Activated naive CD4-positive, alpha-beta T cell treated with anti-CD3 and anti-CD28 coated beads for 36 hours (primary cell): ENCODE results near the gene MLLT3. TPM values are rescaled to one million over a fixed set of nuclear protein-coding genes. Genes with fewer than 3 reads are reported as not detected.
"Not testable (repeated sequence)": the region's sequence is repeated elsewhere in the genome, so short reads cannot be mapped to it uniquely, and the experiment has no call there.

ENCODE experiments used
- CTCF ChIA-PET: fragments of 350-600 bp; sonication (Branson Sonifier 250); formaldehyde crosslinking; loops from one replicate; lab custom pipeline; 2021; ENCODE audit warnings: antibody characterized with exemption; lab: Charles Lee
- DNase-seq: peaks from one replicate; pipeline ENCODE4 v3.0.0-alpha.2; 2020
- H3K27ac Mint-ChIP-seq: one replicate; pipeline ENCODE4 v1.8.0; 2021; ENCODE audit warnings: mild to moderate bottlenecking, mixed read lengths
- H3K27me3 Mint-ChIP-seq: one replicate; pipeline ENCODE4 v1.8.0; 2021; ENCODE audit warnings: low read depth, mixed read lengths
- H3K36me3 Mint-ChIP-seq: one replicate; pipeline ENCODE4 v1.8.0; 2021; ENCODE audit warnings: low read depth, mixed read lengths
- H3K4me1 Mint-ChIP-seq: one replicate; pipeline ENCODE4 v1.8.0; 2021; ENCODE audit warnings: low read depth, mixed read lengths
- H3K4me3 Mint-ChIP-seq: one replicate; pipeline ENCODE4 v1.8.0; 2021; ENCODE audit warnings: mild to moderate bottlenecking, moderate library complexity, mixed read lengths
- H3K9me3 Mint-ChIP-seq: one replicate; pipeline ENCODE4 v1.8.0; 2021; ENCODE audit warnings: mixed read lengths
- intact Hi-C: fragments of 100-400 bp; cut with micrococcal nuclease; formaldehyde crosslinking; loops from one replicate; pipeline ENCODE4 v1.15.1; 2023
- total RNA-seq, 2 experiments: library from RNA; stranded (reverse); gene quantifications; one replicate each; pipeline ENCODE4 v1.2.3, GENCODE V29; 2021

MLLT3 gene
- 10 to 100 TPM; 44.3 to 51.4 TPM for total RNA-seq

DNA sequence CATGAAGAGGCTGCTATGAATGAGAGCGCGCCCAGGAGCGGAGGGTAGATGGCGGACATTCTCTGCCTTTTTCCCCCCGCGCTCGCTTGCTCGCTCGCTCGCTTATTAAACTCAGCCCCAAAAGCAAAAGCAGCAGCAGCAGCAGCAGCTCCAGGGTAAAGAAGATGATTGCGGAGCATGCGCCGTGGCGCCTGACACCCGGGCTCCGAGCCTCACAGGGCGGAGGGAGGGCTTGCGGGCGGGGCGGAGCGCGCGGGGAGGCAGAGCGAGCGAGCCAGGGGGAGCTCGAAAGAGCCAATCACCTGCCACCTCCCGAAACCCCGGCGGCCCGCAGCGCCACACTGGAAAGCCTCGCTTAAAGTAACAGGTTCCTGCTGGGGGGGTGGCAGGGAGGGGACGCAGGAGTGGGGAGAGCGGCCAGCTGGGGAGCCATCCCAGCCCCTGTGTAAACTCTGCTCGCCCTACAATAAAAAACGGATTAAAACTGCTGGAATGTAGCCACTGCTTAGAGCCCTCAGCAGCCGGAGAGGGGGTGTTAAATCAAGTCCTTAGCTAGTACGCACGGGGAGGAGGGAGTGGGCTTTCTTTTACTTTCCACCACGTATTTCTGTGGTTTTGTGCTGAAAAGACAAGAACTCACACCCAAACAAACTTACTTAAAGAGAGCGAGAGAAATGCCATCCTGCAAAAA is at the start of gene MLLT3:
Gene MLLT3 (minus strand): TSS at position 170 of the 691 bp plus-strand sequence.
- no peaks in the 10 kb centered on the region for H3K9me3 Mint-ChIP-seq
- peaks cover 36% of the 10 kb centered on the region for H3K4me1 Mint-ChIP-seq
- H3K27ac Mint-ChIP-seq, result peak within 1 kb of the TSS; percentile 95
- H3K36me3 Mint-ChIP-seq, result peaks cover 13% of the 10 kb centered on the region
- no peaks in the 10 kb centered on the region for H3K27me3 Mint-ChIP-seq
- intact Hi-C loops, result loop anchor here (1.0 to 10.0 kb wide), 20 partner anchors 36 to 1128 kb away; partner anchors contain the start of genes FOCAD and HACD4
- CTCF ChIA-PET, result interaction anchor here (0.6 to 3.4 kb wide), 19 partner anchors 8 to 367 kb away, joined by 3 to 16 read pairs (median 4); partner anchors contain the start of gene FOCAD
- H3K4me3 Mint-ChIP-seq, result peak within 1 kb of the TSS; percentile 98
- peak; percentile 97 for DNase-seq

DNA sequence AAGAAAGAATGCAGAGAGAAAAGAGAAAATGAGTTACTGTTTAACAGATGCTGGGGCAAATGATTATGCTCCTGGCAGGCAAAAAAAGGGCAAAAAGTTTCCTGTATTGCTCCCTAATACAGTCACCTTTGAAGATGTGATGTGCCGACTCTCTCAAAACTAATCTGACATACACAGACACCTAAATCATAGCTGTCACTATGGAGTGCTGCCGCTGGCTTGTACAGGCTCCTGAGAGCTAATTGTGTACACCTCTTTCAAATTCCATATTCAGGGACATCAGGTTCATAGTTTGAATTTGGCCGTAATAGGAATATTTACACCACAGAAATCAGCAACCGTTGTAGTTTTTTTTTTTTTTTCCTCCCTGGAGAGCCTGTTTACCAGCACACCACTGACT is 49.3 kb upstream of the MLLT3 start:
- no peaks in the 10 kb centered on the region for H3K4me1 Mint-ChIP-seq
- peaks cover 3% of the 10 kb centered on the region for H3K36me3 Mint-ChIP-seq
- H3K4me3 Mint-ChIP-seq, result no peak overlapping the region
- intact Hi-C loops, result no loop called here
- H3K9me3 Mint-ChIP-seq, result no peaks in the 10 kb centered on the region
- CTCF ChIA-PET, result interaction anchor here (0.7 kb wide), 1 partner anchor 78 kb away, joined by 5 read pairs; no protein-coding TSS in a partner anchor
- H3K27me3 Mint-ChIP-seq, result no peaks in the 10 kb centered on the region
- H3K27ac Mint-ChIP-seq, result no peak overlapping the region
- DNase-seq, result no peak

DNA sequence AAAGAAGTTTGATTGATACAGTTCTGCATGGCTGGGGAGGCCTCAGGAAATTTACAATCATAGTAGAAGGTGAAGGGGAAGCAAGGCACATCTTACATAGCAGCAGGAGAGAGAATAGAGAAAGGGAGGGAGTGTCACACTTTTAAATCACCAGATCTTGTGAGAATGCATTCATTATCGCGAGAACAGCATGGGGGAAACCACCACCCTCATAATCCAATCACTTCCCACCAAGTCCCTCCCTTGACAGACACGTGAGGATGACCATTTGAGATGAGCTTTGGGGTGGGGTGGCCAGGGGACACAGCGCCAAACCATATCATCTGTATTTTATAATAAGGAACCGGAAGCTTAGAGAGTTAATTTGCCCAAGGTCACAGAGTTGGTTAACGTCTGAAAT is 48.1 kb upstream of the MLLT3 start:
- Mint-ChIP-seq H3K36me3 (peaks cover 3% of the 10 kb centered on the region), H3K27ac (no peak overlapping the region), H3K9me3 (no peaks in the 10 kb centered on the region), H3K4me3 (no peak overlapping the region), H3K27me3 (no peaks in the 10 kb centered on the region), H3K4me1 (no peaks in the 10 kb centered on the region)
- CTCF ChIA-PET, result no interaction called here
- intact Hi-C loops, result no loop called here
- DNase-seq, result no peak

DNA sequence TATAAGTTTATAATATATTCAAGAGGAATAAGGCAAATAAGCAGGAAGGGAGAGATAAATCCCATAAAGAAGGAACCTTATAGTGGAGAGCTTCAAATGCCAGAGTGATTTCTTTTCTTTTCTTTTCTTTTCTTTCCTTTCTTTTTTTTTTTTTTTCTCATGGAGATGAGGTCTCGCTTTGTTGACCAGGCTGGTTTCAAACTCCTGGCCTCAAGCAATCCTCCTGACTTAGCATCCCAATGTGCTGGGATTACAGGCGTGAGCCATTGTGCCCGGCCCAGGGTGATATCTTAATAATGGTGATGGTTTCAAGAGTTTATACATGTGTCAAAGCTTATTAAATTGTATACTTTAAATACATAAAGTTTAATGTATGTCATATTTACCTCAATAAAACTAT is 42.2 kb upstream of the MLLT3 start:
- Mint-ChIP-seq H3K4me1 (no peaks in the 10 kb centered on the region), H3K4me3 (no peak overlapping the region), H3K9me3 (no peaks in the 10 kb centered on the region), H3K36me3 (no peaks in the 10 kb centered on the region), H3K27ac (no peak overlapping the region), H3K27me3 (no peaks in the 10 kb centered on the region)
- intact Hi-C loops, result no loop called here
- CTCF ChIA-PET, result interaction anchor here (0.6 to 1.2 kb wide), 2 partner anchors 42 to 149 kb away, joined by 3 read pairs; partner anchors contain the start of gene MLLT3
- no peak for DNase-seq

DNA sequence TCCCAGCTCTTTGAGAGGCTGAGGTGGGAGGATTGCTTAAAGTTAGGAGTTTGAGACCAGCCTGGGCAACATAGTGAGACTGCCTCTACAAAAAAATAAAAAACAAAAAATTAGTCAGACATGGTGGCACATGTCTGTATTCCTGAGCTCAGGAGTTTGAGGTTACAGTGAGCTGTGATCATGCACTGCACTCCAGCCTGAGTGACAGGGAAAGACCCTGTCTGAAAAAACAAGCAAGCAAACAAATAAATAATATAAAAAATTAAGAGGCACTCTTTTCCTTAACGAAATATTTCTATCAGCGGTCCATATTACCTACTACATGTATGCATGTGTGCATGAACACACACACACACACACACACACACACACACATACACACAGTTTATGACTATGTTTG is 40.8 kb upstream of the MLLT3 start:
- Mint-ChIP-seq H3K27me3 (no peaks in the 10 kb centered on the region), H3K27ac (no peak overlapping the region), H3K9me3 (no peaks in the 10 kb centered on the region), H3K4me1 (no peaks in the 10 kb centered on the region), H3K4me3 (no peak overlapping the region), H3K36me3 (no peaks in the 10 kb centered on the region)
- CTCF ChIA-PET, result no interaction called here
- intact Hi-C loops, result no loop called here
- DNase-seq, result no peak

DNA sequence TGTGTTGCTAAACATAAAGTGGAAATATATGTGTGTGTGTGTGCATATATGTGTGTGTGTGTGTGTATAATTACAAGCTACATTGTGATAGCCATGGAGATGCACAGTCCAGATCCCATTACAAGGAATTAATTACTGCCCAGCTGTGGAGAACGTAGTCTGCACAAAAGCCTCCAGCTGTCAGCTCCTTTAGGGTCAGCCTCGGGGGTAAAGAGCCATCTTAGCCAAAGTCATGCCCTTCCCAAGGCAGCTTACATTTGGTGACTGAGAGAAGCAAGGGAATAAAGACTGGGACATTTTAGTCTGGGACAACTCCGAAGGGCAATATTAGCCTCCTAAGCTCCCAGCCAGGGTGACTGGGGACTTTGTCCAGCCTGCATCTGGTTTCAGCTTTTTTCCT is 39.9 kb upstream of the MLLT3 start:
- Mint-ChIP-seq H3K27ac (no peak overlapping the region), H3K36me3 (no peaks in the 10 kb centered on the region), H3K4me3 (no peak overlapping the region), H3K9me3 (no peaks in the 10 kb centered on the region), H3K27me3 (no peaks in the 10 kb centered on the region), H3K4me1 (no peaks in the 10 kb centered on the region)
- CTCF ChIA-PET, result no interaction called here
- DNase-seq, result no peak
- intact Hi-C loops, result no loop called here

DNA sequence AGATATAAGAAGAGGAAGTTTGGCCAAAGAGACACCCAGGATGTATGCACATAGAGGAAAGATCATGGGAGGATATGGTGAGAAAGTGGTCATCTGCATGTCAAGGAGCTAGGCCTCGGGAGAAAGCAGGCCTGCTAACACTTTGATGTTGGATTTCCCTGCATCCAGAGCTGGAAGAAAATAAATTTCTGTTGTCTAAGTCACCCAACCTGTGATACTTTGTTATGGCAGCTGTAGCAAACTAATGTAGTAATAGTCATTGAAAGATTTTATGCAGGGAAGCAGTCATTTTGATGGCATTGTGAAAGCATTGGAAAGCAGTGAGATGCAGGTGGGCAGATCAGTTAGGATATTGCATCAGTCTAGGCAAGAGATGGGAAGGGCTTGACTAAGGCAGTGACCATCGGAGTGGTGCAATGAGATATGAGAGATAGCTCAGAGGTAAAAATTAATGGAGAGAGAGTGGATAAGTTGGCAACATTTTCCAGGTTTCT is 37.2 kb upstream of the MLLT3 start:
- Mint-ChIP-seq H3K4me1 (peaks cover 4% of the 10 kb centered on the region), H3K27me3 (no peaks in the 10 kb centered on the region), H3K36me3 (no peaks in the 10 kb centered on the region), H3K27ac (no peak overlapping the region), H3K9me3 (no peaks in the 10 kb centered on the region), H3K4me3 (no peak overlapping the region)
- DNase-seq, result no peak
- CTCF ChIA-PET, result interaction anchor here (0.9 to 1.8 kb wide), 2 partner anchors 35 to 452 kb away, joined by 3 to 4 read pairs; no protein-coding TSS in a partner anchor
- intact Hi-C loops, result no loop called here

DNA sequence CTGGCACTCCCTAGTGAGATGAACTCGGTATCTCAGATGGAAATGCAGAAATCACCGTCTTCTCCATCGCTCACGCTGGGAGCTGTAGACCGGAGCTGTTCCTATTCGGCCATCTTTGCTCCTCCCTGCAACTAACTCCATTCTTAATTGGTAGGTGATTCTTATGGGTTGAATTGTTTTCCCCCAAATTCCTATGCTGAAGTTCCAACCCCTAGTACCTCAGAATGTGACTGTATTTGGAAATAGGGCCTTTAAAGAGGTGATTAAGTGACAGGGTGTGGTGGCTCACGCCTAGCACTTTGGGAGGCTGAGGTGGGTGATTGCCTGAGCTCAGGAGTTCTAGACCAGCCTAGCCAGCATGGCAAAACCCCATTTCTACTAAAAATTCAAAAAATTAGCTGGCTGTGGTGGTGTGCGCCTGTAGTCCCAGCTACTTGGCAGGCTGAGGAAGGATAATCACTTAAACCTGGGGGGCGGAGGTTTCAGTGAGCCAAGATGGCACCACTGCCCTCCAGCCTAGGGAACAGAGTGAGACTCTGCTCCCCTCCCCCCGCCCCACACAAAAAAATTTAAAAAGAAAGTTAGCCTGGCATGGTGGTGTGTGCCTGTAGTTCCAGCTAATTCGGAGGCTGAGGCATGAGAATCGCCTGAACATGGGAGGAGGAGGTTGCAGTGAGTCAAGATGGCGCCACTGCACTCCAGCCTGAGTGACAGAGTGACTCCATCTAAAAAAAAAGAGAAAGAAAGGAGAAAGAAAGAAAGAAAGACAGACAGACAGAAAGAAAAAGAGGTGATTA is 36.6 kb upstream of the MLLT3 start:
- Mint-ChIP-seq H3K27ac (peak overlapping the region; percentile 81), H3K4me3 (no peak overlapping the region), H3K9me3 (no peaks in the 10 kb centered on the region), H3K36me3 (no peaks in the 10 kb centered on the region), H3K4me1 (peaks cover 4% of the 10 kb centered on the region), H3K27me3 (no peaks in the 10 kb centered on the region)
- CTCF ChIA-PET, result interaction anchor here (0.6 to 1.8 kb wide), 3 partner anchors 35 to 835 kb away, joined by 3 to 4 read pairs (median 3); no protein-coding TSS in a partner anchor
- intact Hi-C loops, result loop anchor here (1.0 kb wide), 1 partner anchor 37 kb away; the partner anchor contains the start of gene MLLT3
- no peak for DNase-seq

DNA sequence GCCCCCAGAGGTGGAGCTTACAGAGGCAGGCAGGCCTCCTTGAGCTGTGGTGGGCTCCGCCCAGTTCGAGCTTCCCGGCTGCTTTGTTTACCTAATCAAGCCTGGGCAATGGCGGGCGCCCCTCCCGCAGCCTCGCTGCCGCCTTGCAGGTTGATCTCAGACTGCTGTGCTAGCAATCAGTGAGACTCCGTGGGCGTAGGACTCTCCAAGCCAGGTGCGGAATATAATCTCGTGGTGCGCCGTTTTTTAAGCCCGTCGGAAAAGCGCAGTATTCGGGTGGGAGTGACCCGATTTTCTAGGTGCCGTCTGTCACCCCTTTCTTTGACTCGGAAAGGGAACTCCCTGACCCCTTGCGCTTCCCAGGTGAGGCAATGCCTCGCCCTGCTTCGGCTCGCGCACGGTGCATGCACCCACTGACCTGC is 36.0 kb upstream of the MLLT3 start:
- H3K36me3 Mint-ChIP-seq, H3K27me3 Mint-ChIP-seq, H3K9me3 Mint-ChIP-seq, H3K4me3 Mint-ChIP-seq, H3K4me1 Mint-ChIP-seq: not testable (repeated sequence)
- DNase-seq, result peak; percentile 44
- intact Hi-C loops, result loop anchor here (1.0 kb wide), 1 partner anchor 36 kb away; the partner anchor contains the start of gene MLLT3
- CTCF ChIA-PET, result interaction anchor here (0.6 to 1.8 kb wide), 3 partner anchors 34 to 835 kb away, joined by 3 to 4 read pairs (median 3); no protein-coding TSS in a partner anchor
- H3K27ac Mint-ChIP-seq, result peak overlapping the region; percentile 81

DNA sequence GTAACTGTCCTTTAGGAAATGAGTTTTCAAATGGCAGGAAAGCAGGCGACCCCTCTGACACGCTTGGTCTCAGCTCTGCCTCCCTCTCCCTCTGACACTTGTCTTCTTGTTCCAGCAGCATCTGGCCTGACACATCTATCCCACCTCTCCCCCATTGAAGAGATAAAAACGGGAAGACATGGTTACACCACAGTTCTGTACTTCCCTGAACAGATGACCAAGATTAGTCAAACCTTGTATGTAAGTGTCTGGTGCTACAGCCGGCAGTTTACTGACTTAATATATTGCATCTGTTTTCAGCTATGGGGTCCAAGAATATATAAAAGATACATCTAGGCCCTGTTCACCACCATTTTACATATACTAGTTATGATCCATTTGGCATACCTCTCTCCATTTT is 29.6 kb upstream of the MLLT3 start:
- no peaks in the 10 kb centered on the region for H3K36me3 Mint-ChIP-seq
- H3K27ac Mint-ChIP-seq, result no peak overlapping the region
- CTCF ChIA-PET, result interaction anchor here (1.3 to 1.7 kb wide), 2 partner anchors 22 to 27 kb away, joined by 3 to 6 read pairs; no protein-coding TSS in a partner anchor
- intact Hi-C loops, result no loop called here
- H3K27me3 Mint-ChIP-seq, result peaks cover 2% of the 10 kb centered on the region
- peaks cover 4% of the 10 kb centered on the region for H3K4me1 Mint-ChIP-seq
- no peaks in the 10 kb centered on the region for H3K9me3 Mint-ChIP-seq
- DNase-seq, result no peak
- H3K4me3 Mint-ChIP-seq, result no peak overlapping the region

DNA sequence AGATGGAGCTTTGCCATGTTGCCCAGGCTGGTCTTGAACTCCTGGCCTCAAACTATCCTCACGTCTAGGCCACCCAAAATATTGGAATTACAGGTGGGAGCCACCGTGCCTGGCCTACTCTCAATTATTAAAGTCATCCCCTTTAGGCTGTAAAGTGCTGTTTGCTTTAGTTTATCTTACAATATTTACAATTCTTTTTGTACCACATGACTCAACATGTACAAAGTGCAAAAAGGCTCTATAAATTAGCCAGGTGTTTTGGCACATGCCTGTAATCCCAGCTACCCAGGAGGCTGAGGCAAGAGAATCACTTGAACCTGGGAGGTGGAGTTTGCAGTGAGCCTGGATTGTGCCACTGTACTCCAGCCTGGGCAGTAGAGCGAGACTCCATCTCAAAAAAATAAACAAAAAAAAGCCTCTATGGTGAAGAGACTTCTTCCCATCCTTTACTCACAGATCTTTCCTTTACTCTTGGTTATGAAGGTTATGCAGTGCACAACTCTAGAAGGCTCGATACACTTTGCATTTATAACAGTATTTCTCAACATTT is 28.5 kb upstream of the MLLT3 start:
- DNase-seq, result no peak
- H3K9me3 Mint-ChIP-seq, result no peaks in the 10 kb centered on the region
- H3K27me3 Mint-ChIP-seq, result peaks cover 2% of the 10 kb centered on the region
- intact Hi-C loops, result no loop called here
- H3K36me3 Mint-ChIP-seq, result no peaks in the 10 kb centered on the region
- no peak overlapping the region for H3K4me3 Mint-ChIP-seq
- CTCF ChIA-PET, result interaction anchor here (0.9 to 1.1 kb wide), 2 partner anchors 291 to 446 kb away, joined by 3 read pairs; no protein-coding TSS in a partner anchor
- H3K27ac Mint-ChIP-seq, result no peak overlapping the region
- H3K4me1 Mint-ChIP-seq, result peaks cover 4% of the 10 kb centered on the region

DNA sequence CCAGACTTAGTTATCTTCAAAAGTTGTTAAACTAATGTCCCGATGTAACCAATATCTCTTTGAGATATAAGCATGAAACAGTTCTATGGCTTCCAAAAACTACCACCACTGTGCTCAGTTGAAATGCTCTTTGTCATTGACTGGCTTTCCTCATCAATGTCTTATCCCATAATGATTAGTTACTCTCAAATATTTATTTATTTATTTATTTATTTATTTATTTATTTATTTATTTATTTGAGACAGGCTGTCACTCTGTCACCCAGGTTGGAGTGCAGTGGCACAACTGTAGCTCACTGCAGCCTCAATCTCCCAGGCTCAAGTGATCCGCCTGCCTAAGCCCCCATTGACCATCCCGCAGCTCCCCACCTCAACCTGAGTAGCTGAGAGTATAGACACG is 28.0 kb upstream of the MLLT3 start:
- no peaks in the 10 kb centered on the region for H3K9me3 Mint-ChIP-seq
- H3K27me3 Mint-ChIP-seq, result peaks cover 2% of the 10 kb centered on the region
- no peak overlapping the region for H3K27ac Mint-ChIP-seq
- H3K36me3 Mint-ChIP-seq, result no peaks in the 10 kb centered on the region
- no peak overlapping the region for H3K4me3 Mint-ChIP-seq
- CTCF ChIA-PET, result interaction anchor here (0.9 to 1.1 kb wide), 2 partner anchors 291 to 447 kb away, joined by 3 read pairs; no protein-coding TSS in a partner anchor
- H3K4me1 Mint-ChIP-seq, result peaks cover 4% of the 10 kb centered on the region
- intact Hi-C loops, result no loop called here
- DNase-seq, result no peak
